Measurements from ENCODE around the gene DCAF6.

DCAF6 gene

DNA sequence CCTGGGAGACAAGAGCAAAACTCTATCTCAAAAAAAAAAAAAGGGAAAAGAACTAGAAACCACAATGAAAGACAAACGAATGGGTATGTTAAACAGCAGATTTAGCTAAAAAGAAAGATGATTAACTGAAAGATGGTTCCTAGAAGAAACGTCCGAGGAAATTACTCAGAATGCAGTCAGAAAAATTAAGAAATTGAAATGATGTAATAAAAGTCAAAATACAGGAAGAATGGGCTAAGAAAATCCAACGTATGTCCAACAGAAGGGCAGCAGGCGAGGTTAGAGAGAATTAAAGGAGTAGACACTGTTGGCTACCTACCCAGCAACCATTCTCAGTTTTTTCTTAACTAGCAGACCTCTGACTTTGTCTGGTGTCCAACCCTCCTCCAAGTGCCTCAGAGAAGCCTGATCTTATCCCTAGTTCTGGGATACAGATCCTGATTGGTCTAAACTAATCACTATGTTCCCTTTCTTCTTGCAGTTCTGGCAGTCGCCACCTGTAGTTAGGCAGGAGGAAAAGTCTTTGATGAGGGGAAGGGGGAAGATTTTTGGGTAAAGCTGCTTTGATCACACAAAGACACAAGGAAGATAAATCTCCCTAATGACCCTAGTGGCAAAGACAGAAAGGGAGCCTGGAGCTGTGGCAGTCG lies 174.5 kb downstream of the DCAF6 start:
- no peak for DNase-seq

DNA sequence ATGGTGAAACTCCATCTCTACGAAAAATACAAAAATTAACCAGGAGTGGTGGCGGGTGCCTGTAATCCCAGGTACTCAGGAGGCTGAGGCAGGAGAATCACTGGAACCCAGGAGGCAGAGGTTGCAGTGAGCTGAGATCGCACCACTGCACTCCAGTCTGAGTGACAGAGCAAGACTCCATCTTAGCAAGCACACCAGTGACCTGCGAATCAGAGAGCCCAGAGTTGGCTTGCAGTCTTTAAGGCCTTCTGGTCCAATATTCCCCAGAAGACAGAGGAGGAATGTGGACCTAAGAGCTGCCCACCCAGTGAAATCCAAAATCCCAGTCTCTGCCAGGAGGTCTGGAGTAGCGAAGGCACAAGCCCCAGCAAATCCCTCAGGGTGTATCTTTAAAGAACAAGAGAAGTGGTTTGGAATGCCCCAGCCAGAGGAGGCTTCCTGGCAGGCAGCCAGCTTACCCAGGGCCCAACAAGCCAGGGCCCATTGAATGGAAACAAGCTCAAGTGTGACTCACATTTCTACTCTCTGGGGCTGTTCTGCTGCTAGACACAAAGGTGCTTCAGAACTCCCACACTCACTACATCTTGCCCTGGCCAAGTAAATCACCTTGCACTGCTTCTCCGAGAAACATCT lies 176.3 kb downstream of the DCAF6 start:
- DNase-seq: no peak

DNA sequence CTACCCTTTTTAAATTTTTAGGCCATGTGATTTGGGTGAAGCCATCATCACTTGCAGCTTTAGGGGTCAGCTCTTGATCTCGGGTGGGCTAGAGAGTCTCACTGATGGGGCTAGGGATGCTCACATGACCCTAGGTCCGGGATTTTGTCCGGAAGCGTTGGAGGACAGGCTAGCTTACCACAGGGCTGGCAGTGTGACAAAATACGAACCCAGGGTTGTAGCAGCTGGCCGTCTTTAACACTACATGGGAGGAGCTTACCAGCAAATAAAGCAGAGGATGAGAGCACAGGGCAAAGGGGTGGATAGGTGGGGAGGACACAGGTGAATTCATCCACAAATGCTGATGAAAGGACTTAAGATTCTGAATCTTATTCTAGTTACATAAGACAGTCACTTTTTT lies 178.4 kb downstream of the DCAF6 start:
- no peak for DNase-seq

DNA sequence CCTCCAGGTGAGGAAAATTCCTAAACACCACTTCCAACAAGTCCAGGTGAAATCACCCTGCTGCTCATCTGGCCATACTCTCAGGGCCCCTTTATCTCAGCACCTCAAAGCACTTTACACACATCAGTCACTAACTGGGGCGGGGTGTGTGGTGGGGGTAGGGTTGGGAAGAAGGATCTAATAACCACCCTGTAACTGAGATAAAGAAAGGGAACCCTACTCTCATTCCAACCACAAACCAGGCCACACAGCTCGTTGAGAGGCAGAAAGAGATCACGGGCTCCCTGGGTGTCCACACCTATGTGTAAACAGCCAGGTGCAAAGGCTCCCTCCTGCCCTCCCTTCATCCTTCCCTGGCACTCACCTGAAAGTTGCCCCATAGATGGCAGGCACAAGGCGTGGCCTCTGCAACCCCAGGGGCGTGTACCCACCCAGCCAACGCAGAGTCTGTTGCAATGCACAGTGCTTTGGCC lies 179.9 kb downstream of the DCAF6 start:
- no peak for DNase-seq

DNA sequence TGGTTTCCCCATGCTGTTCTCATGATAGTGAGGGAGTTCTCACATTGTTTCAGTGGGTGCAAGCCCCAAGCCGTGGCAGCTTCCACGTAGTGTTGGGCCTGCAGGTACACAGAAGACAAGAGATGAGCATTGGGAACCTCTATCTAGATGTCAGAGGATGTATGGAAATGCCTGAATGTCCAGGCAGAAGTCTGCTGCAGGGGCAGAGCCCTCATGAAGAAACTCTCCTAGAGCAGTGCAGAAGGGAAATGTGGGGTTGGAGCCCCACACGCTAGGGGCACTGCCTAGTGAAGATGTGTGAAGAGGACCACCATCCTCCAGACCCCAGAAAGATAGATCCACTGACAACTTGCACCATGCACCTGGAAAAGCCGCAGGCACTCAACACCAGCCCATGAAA lies 183.3 kb downstream of the DCAF6 start:
- DNase-seq: no peak

DNA sequence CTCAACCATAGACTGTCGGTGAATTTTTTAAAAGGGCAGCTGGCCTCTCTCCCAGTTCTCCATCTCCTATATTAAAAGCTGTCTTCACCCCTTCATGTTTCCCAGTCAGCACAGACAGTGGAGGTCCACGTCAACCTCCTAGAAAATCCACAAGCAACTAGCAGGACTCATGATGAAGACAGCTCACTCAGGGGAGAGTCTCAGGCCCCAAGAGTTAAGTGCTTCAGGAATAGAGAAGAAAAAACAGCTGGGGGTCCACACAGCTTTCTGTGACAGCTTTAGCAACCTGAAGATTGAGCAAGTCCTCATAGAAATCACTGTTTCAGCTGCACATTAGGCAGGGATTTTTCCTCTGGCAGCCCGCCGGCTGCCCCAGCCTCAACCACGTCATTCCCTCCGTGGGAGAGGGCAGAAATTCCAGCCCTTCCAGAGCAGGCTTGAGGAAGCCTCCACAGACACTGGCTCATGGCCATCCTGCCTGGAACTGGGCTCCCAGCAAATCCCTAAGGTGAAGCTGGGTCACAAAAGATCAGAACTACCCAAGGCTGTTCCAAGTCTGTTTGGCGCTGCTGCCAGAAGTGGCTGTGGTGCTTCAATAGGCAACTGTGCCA lies 185.0 kb downstream of the DCAF6 start:
- no peak for DNase-seq

DNA sequence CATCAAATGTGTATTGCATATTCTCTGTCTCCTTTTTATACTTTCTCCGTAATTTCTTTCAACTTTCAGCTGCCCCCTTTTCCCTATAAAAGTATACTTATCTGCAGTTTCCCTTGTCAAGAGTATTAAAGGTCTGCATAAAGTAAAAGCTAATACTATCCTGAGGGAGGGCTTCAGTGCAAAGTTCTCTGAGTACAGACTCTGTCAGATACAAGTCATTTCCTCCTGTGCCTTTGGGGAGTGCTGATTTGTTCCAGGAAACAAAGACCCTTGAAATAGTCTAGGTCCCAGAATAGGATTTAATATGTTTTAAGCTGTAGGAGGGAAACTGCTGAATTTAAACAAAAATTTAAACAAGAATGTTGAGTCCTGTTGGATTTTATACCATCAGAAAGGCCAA lies 188.6 kb downstream of the DCAF6 start:
- DNase-seq: no peak
